Fibroblast of gingiva (primary cell): ENCODE measurements around the gene AP2A1.
A peak's percentile ranks its signal among the peaks of the same experiment; 100 is the strongest.

Source experiments
- DNase-seq: peaks from one replicate; pipeline ENCODE4 v3.0.0-alpha.2; 2011; ENCODE audit warnings: low read depth

AP2A1 gene

DNA sequence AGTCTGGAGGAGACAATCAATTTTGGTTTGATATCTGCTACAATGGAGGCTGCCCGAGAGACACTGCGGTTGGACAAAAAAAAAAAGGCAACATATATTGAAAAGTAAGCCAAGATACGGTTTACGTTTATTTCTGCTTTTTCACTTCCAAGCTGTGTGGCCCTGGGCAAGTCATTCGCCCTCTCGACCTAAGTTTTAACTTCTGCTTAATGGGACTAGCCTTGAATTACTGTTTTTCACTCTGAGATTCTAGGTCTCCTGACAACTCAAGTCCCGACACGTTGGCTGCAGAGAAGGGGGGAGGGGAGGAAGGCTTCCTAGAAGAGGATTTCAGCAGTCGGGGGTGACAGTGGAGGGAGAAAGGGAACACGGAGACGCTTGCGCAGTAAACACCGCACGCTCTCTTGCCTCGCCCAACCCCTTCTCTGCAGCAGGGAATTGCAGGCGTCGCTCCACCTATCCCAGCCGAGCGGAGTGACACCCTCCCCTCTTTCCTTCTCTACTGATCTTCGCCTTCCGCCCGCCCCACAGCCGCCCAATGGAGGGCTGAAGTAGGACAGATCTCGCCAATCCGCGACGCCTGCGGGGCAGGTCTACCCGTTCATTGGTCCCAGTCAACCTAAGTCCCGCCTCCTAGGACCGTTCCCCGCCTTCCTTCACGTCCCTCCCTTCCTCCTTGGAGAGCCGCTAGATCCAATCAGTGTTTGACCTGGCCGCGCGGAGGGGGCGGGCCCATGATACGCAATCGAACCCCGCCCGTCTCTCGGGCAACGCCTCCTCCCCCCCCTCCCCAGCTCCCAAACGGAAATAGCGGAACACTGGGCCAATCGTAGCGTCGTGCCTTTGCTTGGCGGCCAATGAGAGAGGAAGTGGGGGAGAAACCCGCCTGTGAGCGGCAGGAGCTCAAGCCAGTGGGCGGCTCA lies 533 bp upstream of the AP2A1 start:
- peak; percentile 100 for DNase-seq

DNA sequence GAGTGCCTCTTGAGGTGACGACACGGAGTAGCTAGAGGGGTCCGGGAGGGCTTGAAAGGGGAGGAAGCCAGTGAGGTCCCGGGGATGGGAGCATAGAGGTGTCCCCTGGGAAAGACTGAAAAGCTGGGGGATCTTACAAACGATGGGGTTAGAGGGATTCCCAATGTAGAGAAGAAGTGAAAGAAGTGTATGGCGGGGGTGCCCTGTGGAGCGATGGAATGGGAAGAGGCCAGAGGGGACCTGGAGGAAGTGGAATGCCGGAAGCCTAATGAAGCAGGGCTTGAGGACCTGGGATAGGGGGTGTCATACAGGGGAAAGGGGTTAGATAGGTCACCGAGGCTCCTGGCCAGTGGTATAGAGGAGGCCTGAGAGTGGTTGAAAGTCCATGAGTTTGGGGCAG lies 580 bp downstream of the AP2A1 start:
- no peak for DNase-seq

DNA sequence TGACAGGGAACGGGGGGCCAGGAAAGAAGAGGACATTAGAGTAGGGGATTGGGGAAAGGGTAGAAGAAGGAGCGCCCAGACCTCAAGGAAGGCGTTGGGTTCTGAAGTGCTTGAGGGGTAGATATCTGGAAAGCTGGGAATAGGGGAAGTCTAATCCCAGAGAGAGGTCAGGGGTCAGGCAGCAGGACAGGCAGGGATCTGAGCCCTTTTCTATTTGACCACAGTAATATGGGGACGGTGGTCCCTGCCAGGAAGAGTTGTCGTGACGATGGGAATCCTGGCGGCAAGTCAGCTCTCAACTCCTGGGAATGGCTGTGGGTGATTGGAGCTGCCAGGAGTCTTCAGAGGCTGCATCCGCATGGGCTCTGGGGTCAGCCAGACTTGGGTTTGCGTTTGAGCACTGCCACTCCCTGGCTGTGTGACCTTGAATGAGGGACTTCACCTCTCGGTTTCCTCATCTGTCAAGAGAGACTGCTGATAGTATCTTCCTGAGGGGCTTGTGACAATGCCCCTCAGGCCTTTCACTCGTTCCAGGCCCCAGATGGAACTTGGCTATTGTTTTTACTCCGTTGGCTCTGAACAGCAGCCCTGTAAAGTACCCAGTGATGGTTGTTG lies 1.3 kb downstream of the AP2A1 start:
- no peak for DNase-seq

GRCh38 chr19:49770529-49770928 lies 3.7 kb downstream of the AP2A1 start:
- DNase-seq: no peak

DNA sequence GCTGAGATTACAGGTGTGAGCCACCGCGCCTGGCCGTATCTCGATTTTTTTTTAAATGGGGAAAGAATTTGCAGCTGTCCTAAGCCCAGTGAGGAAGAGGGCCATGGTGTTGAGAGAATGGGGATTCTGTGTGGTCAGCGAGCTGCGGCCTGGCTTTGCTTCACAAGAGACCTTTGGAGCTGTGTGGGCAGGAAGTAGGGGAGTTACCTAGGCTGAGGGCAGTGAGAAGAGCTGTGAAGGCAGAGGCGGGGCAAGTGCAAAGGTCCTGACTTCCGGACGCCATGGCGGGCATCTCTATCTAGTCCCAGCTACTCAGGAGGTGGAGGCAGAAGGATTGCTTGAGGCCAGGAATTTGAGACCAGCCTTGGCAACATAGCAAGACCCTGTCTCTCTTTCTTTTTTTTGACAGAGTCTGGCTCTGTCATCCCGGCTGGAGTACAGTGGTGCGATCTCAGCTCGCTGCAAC lies 4.9 kb downstream of the AP2A1 start:
- DNase-seq: no peak

DNA sequence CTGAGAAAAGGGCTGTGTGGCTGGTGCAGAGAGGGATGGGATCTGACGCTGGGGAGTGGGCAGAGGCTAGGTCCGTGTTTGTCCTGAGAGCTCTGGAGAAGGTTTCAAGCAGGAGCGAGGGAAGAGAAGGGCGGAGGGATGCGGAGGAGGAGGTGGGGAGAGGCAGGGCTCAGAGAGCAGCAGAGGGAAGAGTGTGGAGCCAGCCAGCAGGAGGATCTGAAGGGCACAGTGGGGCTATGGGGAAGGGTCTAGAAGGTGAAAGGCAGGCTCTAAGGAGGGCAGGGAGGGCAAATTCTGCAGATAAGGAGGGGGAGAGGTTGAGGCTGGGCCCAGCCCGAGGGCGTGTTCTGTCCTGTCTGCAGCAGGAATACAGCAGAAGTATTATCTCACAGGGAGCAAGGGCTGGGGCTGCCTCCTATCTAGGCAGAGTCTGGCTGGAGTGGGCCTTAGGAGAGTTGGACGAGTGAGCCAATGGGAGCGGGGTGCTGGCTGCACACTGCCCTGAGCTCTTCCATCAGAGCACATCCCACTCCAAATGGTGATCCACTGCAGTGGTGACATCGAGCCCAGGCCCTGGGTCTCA lies 6.1 kb downstream of the AP2A1 start:
- no peak for DNase-seq

GRCh38 chr19:49773663-49774350 lies 7.0 kb downstream of the AP2A1 start:
- no peak for DNase-seq

DNA sequence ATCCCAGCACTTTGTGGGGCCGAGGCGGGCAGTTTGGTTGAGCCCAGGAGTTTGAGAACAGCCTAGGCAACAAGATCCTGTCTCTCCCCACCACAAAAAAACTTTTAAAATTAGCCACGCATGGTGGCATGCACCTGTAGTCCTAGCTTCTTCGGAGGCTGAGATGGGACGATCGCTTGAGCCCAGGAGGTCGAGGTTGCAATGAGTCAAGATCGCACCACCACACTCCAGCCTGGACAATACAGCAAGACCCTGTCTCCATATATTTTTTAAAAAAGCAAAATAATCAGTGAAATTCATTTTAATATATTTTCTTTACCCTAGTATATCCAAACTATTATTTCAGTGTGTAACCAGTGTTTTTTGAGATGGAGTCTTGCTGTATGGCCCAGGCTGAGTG lies 8.2 kb downstream of the AP2A1 start:
- DNase-seq: no peak

- no peak for DNase-seq
These were observed 9.1 kb downstream of the AP2A1 start for GRCh38 chr19:49775742-49776370.

- DNase-seq: no peak
These were observed 9.6 kb downstream of the AP2A1 start for GRCh38 chr19:49776371-49776764.

- no peak for DNase-seq
These were observed 13.1 kb downstream of the AP2A1 start for GRCh38 chr19:49779731-49780555.

GRCh38 chr19:49780861-49781260 lies 14.1 kb downstream of the AP2A1 start:
- no peak for DNase-seq

- DNase-seq: no peak
These were observed 14.6 kb downstream of the AP2A1 start for GRCh38 chr19:49781394-49781793.

DNA sequence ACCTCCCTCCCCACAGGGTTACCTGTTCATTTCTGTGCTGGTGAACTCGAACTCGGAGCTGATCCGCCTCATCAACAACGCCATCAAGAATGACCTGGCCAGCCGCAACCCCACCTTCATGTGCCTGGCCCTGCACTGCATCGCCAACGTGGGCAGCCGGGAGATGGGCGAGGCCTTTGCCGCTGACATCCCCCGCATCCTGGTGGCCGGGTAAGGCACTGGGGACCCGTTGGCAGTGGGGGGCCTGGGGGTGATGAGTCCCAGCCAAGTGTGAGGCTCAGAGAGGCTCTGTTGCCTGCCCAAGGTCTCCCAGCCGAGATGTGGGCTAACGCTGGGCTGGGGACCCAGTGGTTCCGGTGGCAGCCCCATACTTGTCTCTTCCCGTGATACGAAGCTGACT lies 15.7 kb downstream of the AP2A1 start:
- no peak for DNase-seq

- peak; percentile 36 for DNase-seq
These were observed 19.6 kb downstream of the AP2A1 start for GRCh38 chr19:49786376-49786820.

- no peak for DNase-seq
These were observed 20.9 kb downstream of the AP2A1 start for GRCh38 chr19:49787746-49788145.

DNA sequence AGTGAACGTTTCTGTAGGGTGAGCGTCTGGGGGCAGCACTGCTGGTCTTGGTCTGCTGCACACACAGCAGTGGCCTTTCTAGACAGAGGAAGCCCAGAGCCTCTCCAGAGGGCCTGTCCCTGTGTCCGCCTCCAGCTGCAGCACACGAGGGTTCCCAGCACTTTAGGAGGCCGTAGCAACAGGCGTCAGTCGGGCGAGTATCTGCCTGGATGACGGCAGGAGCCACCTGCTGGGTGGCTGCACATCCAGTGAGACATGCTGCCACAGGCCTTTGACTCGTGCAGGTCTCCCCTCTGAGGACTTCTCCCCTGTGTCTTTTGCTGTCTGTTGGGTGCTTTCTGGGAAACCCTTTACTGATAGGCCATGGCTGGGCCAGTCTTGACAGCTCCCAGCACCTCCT lies 22.1 kb downstream of the AP2A1 start:
- DNase-seq: no peak

DNA sequence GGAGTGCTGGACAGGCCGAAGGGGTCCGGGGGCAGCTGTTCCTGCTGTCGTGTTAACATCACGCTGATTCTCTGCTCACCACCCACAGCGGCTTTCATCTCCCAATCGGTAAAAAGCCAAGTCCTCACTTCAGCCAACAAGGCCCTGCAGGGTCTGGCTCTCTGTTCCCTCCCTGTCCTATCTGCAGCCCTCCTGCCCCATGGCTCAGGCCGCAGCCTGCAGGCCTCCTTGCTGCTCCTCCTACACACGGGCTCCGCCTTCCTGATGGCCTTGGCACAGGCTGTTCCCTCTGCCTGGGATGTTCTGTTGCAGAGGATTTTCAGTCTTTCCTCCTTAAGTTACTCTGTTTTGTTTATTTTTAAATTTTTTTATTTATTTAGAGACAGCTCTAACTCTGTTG lies 24.1 kb downstream of the AP2A1 start:
- peak; percentile 80 for DNase-seq

- no peak for DNase-seq
These were observed 25.1 kb downstream of the AP2A1 start for GRCh38 chr19:49791776-49792445.

- no peak for DNase-seq
These were observed 26.2 kb downstream of the AP2A1 start for GRCh38 chr19:49792829-49793560.
